Measurements from ENCODE around the gene MCM8. TPM values are rescaled to one million over a fixed set of nuclear protein-coding genes. Genes with fewer than 3 reads are reported as not detected.

The MCM8 gene
- total and polyA plus RNA-seq, 4 donors: 0.49 to 11.0 (median 1.5) TPM

DNA sequence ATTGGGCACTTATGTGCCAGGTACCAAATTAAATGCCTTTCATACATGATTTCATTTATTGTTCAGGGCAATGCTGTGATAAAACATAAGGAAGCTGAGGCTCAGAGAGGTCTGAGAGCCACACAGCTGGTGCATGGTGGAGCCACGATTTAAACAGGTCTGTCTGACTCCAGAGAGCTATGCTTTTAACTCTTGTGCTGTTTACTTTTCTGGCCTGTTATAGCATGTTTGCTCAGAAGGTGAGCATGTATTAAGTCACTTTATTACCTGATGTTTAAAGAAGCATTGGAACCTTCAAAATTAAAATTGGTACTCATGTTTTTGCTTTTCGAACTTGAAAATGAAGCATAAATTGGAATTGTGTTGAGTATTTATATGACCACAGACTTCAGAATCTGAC lies 26.8 kb downstream of the MCM8 start:
- DNase-seq (ENCODE audit: low spot score): no peak
- WGBS: 69% methylated on average over 2 of the region's 2 CpGs
- no peak overlapping the region for H3K4me3 ChIP-seq (ENCODE audit: low read depth in 1 of 3, low read length in 3 of 3)
- H3K27ac ChIP-seq (ENCODE audit: low read depth in 1 of 2, low read length in 2 of 2): no peak overlapping the region
- H3K27me3 ChIP-seq (ENCODE audit: control insufficient read depth in 4 of 4, insufficient read depth in 4 of 4, low read length in 3 of 4): no peaks in the 10 kb centered on the region
- peaks cover 3 to 17% (median 11%) of the 10 kb centered on the region in 4 donors for H3K4me1 ChIP-seq (ENCODE audit: control insufficient read depth in 4 of 4, insufficient read depth in 4 of 4, low read length in 3 of 4)
- no peaks in the 10 kb centered on the region for H3K9me3 ChIP-seq (ENCODE audit: control insufficient read depth in 4 of 4, low read length in 3 of 4)
- no peak overlapping the region for H3K9ac ChIP-seq (ENCODE audit: low read depth in 1 of 2, low read length in 2 of 2)
- TF ChIP-seq GABPA (IDR thresholded peaks at IDR 0.05 in 1 of 2, conservative IDR thresholded peaks at IDR 0.05 in 1 of 2) (no peak), RXRA (IDR thresholded peaks at IDR 0.05) (no peak), YY1 (IDR thresholded peaks at IDR 0.05) (no peak), HNF4G (IDR thresholded peaks at IDR 0.05) (no peak), MAX (IDR thresholded peaks at IDR 0.05) (no peak), FOXA1 (IDR thresholded peaks at IDR 0.05) (no peak), EGR1 (IDR thresholded peaks at IDR 0.05; ENCODE audit: low read depth in 2 of 2) (no peak), JUND (IDR thresholded peaks at IDR 0.05) (no peak), ZBTB33 (IDR thresholded peaks at IDR 0.05) (no peak), RAD21 (IDR thresholded peaks at IDR 0.05) (no peak), HNF4A (conservative IDR thresholded peaks at IDR 0.05) (no peak), NR2F2 (IDR thresholded peaks at IDR 0.05) (no peak), CTCF (IDR thresholded peaks at IDR 0.05; ENCODE audit: low read depth, low read length, missing input control) (no peak), TAF1 (conservative IDR thresholded peaks at IDR 0.05) (no peak)
- TF ChIP-seq, protein P1, sequence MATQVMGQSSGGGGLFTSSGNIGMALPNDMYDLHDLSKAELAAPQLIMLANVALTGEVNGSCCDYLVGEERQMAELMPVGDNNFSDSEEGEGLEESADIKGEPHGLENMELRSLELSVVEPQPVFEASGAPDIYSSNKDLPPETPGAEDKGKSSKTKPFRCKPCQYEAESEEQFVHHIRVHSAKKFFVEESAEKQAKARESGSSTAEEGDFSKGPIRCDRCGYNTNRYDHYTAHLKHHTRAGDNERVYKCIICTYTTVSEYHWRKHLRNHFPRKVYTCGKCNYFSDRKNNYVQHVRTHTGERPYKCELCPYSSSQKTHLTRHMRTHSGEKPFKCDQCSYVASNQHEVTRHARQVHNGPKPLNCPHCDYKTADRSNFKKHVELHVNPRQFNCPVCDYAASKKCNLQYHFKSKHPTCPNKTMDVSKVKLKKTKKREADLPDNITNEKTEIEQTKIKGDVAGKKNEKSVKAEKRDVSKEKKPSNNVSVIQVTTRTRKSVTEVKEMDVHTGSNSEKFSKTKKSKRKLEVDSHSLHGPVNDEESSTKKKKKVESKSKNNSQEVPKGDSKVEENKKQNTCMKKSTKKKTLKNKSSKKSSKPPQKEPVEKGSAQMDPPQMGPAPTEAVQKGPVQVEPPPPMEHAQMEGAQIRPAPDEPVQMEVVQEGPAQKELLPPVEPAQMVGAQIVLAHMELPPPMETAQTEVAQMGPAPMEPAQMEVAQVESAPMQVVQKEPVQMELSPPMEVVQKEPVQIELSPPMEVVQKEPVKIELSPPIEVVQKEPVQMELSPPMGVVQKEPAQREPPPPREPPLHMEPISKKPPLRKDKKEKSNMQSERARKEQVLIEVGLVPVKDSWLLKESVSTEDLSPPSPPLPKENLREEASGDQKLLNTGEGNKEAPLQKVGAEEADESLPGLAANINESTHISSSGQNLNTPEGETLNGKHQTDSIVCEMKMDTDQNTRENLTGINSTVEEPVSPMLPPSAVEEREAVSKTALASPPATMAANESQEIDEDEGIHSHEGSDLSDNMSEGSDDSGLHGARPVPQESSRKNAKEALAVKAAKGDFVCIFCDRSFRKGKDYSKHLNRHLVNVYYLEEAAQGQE (IDR thresholded peaks at IDR 0.05): no peak
- peaks cover 0 to 2% (median 2%) of the 10 kb centered on the region in 4 donors for H3K36me3 ChIP-seq (ENCODE audit: control insufficient read depth in 4 of 4, insufficient read depth in 3 of 4, low read depth in 1 of 4, low read length in 3 of 4)

DNA sequence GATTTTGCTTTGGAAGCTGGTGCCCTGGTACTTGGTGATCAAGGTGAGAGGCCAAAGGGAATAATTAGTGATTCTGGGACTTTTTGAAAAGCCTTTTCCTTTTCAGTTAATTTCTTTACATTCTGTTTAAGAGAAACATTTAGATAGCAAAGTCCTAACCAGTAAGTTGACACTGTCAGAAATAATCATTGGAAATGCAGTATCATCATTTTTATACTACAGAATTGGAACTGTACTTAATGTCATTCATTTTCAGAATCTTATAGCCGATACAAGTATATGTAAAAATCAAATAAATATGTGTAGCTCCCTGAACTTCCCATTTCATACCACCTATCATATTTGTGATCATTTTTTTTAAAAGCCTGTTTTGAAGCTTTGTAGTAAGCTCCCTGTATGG lies 27.5 kb downstream of the MCM8 start:
- peaks cover 0 to 2% (median 2%) of the 10 kb centered on the region in 4 donors for H3K36me3 ChIP-seq (ENCODE audit: control insufficient read depth in 4 of 4, insufficient read depth in 3 of 4, low read depth in 1 of 4, low read length in 3 of 4)
- TF ChIP-seq HNF4G (IDR thresholded peaks at IDR 0.05): no peak
- TF ChIP-seq HNF4A (conservative IDR thresholded peaks at IDR 0.05): no peak
- TF ChIP-seq RAD21 (IDR thresholded peaks at IDR 0.05): no peak
- TF ChIP-seq YY1 (IDR thresholded peaks at IDR 0.05): no peak
- no peak for TF ChIP-seq SP1 (IDR thresholded peaks at IDR 0.05)
- TF ChIP-seq EGR1 (IDR thresholded peaks at IDR 0.05; ENCODE audit: low read depth in 2 of 2): no peak
- no peak for TF ChIP-seq FOXA1 (IDR thresholded peaks at IDR 0.05)
- TF ChIP-seq ZBTB33 (IDR thresholded peaks at IDR 0.05): no peak
- TF ChIP-seq GABPA (IDR thresholded peaks at IDR 0.05 in 1 of 2, conservative IDR thresholded peaks at IDR 0.05 in 1 of 2): no peak
- no peak for TF ChIP-seq JUND (IDR thresholded peaks at IDR 0.05)
- TF ChIP-seq MAX (IDR thresholded peaks at IDR 0.05): no peak
- no peak for TF ChIP-seq TAF1 (conservative IDR thresholded peaks at IDR 0.05)
- TF ChIP-seq NR2F2 (IDR thresholded peaks at IDR 0.05): no peak
- H3K27ac ChIP-seq (ENCODE audit: low read depth in 1 of 2, low read length in 2 of 2): no peak overlapping the region
- H3K27me3 ChIP-seq (ENCODE audit: control insufficient read depth in 4 of 4, insufficient read depth in 4 of 4, low read length in 3 of 4): no peaks in the 10 kb centered on the region
- no peak for DNase-seq (ENCODE audit: low spot score)
- H3K9ac ChIP-seq (ENCODE audit: low read depth in 1 of 2, low read length in 2 of 2): no peak overlapping the region
- no peaks in the 10 kb centered on the region for H3K9me3 ChIP-seq (ENCODE audit: control insufficient read depth in 4 of 4, low read length in 3 of 4)
- WGBS: 100% methylated on average over 1 of the region's 1 CpG
- peaks cover 3 to 17% (median 11%) of the 10 kb centered on the region in 4 donors for H3K4me1 ChIP-seq (ENCODE audit: control insufficient read depth in 4 of 4, insufficient read depth in 4 of 4, low read length in 3 of 4)
- H3K4me3 ChIP-seq (ENCODE audit: low read depth in 1 of 3, low read length in 3 of 3): no peak overlapping the region

All from liver (tissue), 9 donors.